KBM-7 (cell line): ENCODE results near the gene LACTB.

Source experiments
- DNase-seq: peaks from one replicate; pipeline ENCODE4 v3.0.0-alpha.2; 2015
- in situ Hi-C: fragments of 300-500 bp; cut with MboI; formaldehyde crosslinking; loops from 2 replicates; pipeline ENCODE4 v1.14.3; 2020; ENCODE audit warnings: low sequenced_read_pairs, low pct_unique_long_range_greater_than_20kb, mixed read lengths

LACTB gene

GRCh38 chr15:63112871-63113270 lies 8.8 kb upstream of the LACTB start:
- DNase-seq = no peak
- in situ Hi-C loops = no loop called here

GRCh38 chr15:63114465-63114864 lies 7.2 kb upstream of the LACTB start:
- DNase-seq = no peak
- in situ Hi-C loops = no loop called here

- no peak for DNase-seq
- in situ Hi-C loops = no loop called here
Observed at GRCh38 chr15:63118854-63119253, 2.8 kb upstream of the LACTB start.

- DNase-seq = peak; percentile 83
- in situ Hi-C loops = no loop called here
Observed at GRCh38 chr15:63122002-63122875, 578 bp downstream of the LACTB start.

- in situ Hi-C loops = no loop called here
- no peak for DNase-seq
Observed at GRCh38 chr15:63124506-63124905, 2.8 kb downstream of the LACTB start.

GRCh38 chr15:63126726-63127125 lies 5.1 kb downstream of the LACTB start:
- in situ Hi-C loops = no loop called here
- no peak for DNase-seq

GRCh38 chr15:63133786-63134185 lies 12.1 kb downstream of the LACTB start:
- in situ Hi-C loops = no loop called here
- DNase-seq = no peak

GRCh38 chr15:63134245-63134985 lies 12.8 kb downstream of the LACTB start:
- in situ Hi-C loops = no loop called here
- no peak for DNase-seq

- DNase-seq = no peak
- in situ Hi-C loops = no loop called here
Observed at GRCh38 chr15:63135281-63135680, 13.6 kb downstream of the LACTB start.

GRCh38 chr15:63135804-63136203 lies 14.1 kb downstream of the LACTB start:
- in situ Hi-C loops = no loop called here
- no peak for DNase-seq

- no peak for DNase-seq
- in situ Hi-C loops = no loop called here
Observed at GRCh38 chr15:63136742-63137141, 15.1 kb downstream of the LACTB start.

- in situ Hi-C loops = no loop called here
Observed at GRCh38 chr15:63140936-63141335, 19.3 kb downstream of the LACTB start.

GRCh38 chr15:63145426-63145825 lies 23.8 kb downstream of the LACTB start:
- in situ Hi-C loops = no loop called here
- no peak for DNase-seq

More at GRCh38 chr15:63140936-63141335, 19.3 kb downstream of the LACTB start:
- no peak for DNase-seq

- in situ Hi-C loops = no loop called here
- peak; percentile 55 for DNase-seq
Observed at GRCh38 chr15:63146684-63147083, 25.0 kb downstream of the LACTB start.

GRCh38 chr15:63151665-63152064 lies 30.0 kb downstream of the LACTB start:
- in situ Hi-C loops = no loop called here

GRCh38 chr15:63155486-63155885 lies 33.8 kb downstream of the LACTB start:
- no peak for DNase-seq
- in situ Hi-C loops = no loop called here

More at GRCh38 chr15:63151665-63152064, 30.0 kb downstream of the LACTB start:
- DNase-seq = no peak

- in situ Hi-C loops = no loop called here
- DNase-seq = no peak
Observed at GRCh38 chr15:63156086-63156710, 34.5 kb downstream of the LACTB start.

GRCh38 chr15:63156755-63157117 lies 35.1 kb downstream of the LACTB start:
- DNase-seq = no peak

GRCh38 chr15:63157118-63157843 lies 35.6 kb downstream of the LACTB start, which contains the start of gene RPS27L:
RPS27L (minus strand) TSS chr15:63157477; CDS start chr15:63157405, 72 bp downstream.
- in situ Hi-C loops = no loop called here
- DNase-seq = peak; percentile 99

More at GRCh38 chr15:63156755-63157117, 35.1 kb downstream of the LACTB start:
- in situ Hi-C loops = no loop called here
